ENCODE measurements around the gene LOXL1. TPM values are rescaled to one million over a fixed set of nuclear protein-coding genes. Genes with fewer than 3 reads are reported as not detected.

LOXL1 gene
- polyA plus RNA-seq, 3 donors, result 0.07 TPM; not detected in 2

GRCh38 chr15:73986055-73986775, 60.0 kb downstream of the LOXL1 start:
- Mint-ChIP-seq H3K4me1 (peaks cover 31% of the 10 kb centered on the region), H3K27me3 (ENCODE audit: low read depth in 3 of 3) (peaks cover 0 to 2% (median 0%) of the 10 kb centered on the region in 3 donors), H3K4me3 (no peak overlapping the region), H3K36me3 (peaks cover 15 to 30% of the 10 kb centered on the region in 2 donors), H3K27ac (peak overlapping the region in 2 of 7 donors; percentile 18 to 59), H3K9me3 (no peaks in the 10 kb centered on the region)
- WGBS (ENCODE audit: insufficient coverage), result 56% methylated on average over 7 of the region's 7 CpGs
- no peak for DNase-seq
- H4K20me1 ChIP-seq (ENCODE audit: insufficient read depth, low read length), result no peaks in the 10 kb centered on the region
- intact Hi-C loops (cut with micrococcal nuclease), result no loop called here
- H3K9me3 ChIP-seq (replicated peaks in 1 of 2; ENCODE audit: control insufficient read depth in 1 of 2, insufficient read depth in 1 of 2, low read length in 2 of 2), result no peaks in the 10 kb centered on the region
- no peak overlapping the region for H3K9ac ChIP-seq (ENCODE audit: insufficient read depth, low read length, poor library complexity, severe bottlenecking)
- H3K4me3 ChIP-seq (replicated peaks in 1 of 3; ENCODE audit: low read depth in 2 of 3, low read length in 3 of 3), result no peak overlapping the region
- TF ChIP-seq CTCF (IDR thresholded peaks at IDR 0.05), result no peak
- peaks cover 33 to 39% of the 10 kb centered on the region in 2 donors for H3K4me1 ChIP-seq (ENCODE audit: control insufficient read depth in 1 of 2, insufficient read depth in 2 of 2, low read length in 2 of 2)
- H3K4me2 ChIP-seq (replicated peaks; ENCODE audit: extremely low read depth, low read length, poor library complexity, severe bottlenecking), result no peak overlapping the region
- H3K27ac ChIP-seq (ENCODE audit: low read depth in 1 of 2, low read length in 2 of 2), result no peak overlapping the region
- H2AFZ ChIP-seq (ENCODE audit: insufficient read depth, low read depth, low read length, poor library complexity, severe bottlenecking), result no peak overlapping the region
- peaks cover 5% of the 10 kb centered on the region for H3K79me2 ChIP-seq (ENCODE audit: insufficient read depth, low read length)
- peaks cover 0 to 9% of the 10 kb centered on the region in 2 donors for H3K36me3 ChIP-seq (replicated peaks in 1 of 2; ENCODE audit: control insufficient read depth in 1 of 2, insufficient read depth in 2 of 2, low read length in 2 of 2)
- H3K27me3 ChIP-seq (ENCODE audit: control insufficient read depth in 2 of 2, insufficient read depth in 2 of 2, low read length in 2 of 2), result no peaks in the 10 kb centered on the region

DNA sequence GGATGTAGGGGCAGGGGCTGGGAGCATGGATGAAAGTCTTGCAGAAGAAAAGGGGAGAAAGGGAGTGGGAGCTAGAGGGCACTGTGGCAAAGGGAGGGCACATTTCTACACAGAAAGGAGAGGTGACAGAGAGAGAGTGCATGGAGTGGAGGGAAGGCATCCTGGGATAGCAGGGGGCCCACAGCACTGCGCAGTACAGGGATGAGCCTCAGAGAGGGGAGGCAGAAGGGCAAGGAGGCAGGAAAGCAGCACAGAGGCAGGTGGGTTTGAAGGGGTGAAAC, 60.5 kb downstream of the LOXL1 start:
- Mint-ChIP-seq H3K27ac (peak overlapping the region in 2 of 7 donors; percentile 18 to 65), H3K9me3 (no peaks in the 10 kb centered on the region), H3K4me1 (peaks cover 31% of the 10 kb centered on the region), H3K27me3 (ENCODE audit: low read depth in 3 of 3) (peaks cover 0 to 2% (median 0%) of the 10 kb centered on the region in 3 donors), H3K36me3 (peaks cover 15 to 30% of the 10 kb centered on the region in 2 donors), H3K4me3 (no peak overlapping the region)
- H3K4me3 ChIP-seq (replicated peaks in 1 of 3; ENCODE audit: low read depth in 2 of 3, low read length in 3 of 3), result no peak overlapping the region
- H3K79me2 ChIP-seq (ENCODE audit: insufficient read depth, low read length), result peaks cover 8% of the 10 kb centered on the region
- H3K4me1 ChIP-seq (ENCODE audit: control insufficient read depth in 1 of 2, insufficient read depth in 2 of 2, low read length in 2 of 2), result peaks cover 34 to 40% of the 10 kb centered on the region in 2 donors
- no peak overlapping the region for H2AFZ ChIP-seq (ENCODE audit: insufficient read depth, low read depth, low read length, poor library complexity, severe bottlenecking)
- no peaks in the 10 kb centered on the region for H4K20me1 ChIP-seq (ENCODE audit: insufficient read depth, low read length)
- H3K9me3 ChIP-seq (replicated peaks in 1 of 2; ENCODE audit: control insufficient read depth in 1 of 2, insufficient read depth in 1 of 2, low read length in 2 of 2), result no peaks in the 10 kb centered on the region
- TF ChIP-seq CTCF (IDR thresholded peaks at IDR 0.05), result no peak
- WGBS (ENCODE audit: insufficient coverage), result 87% methylated on average over 1 of the region's 1 CpG
- no peaks in the 10 kb centered on the region for H3K27me3 ChIP-seq (ENCODE audit: control insufficient read depth in 2 of 2, insufficient read depth in 2 of 2, low read length in 2 of 2)
- no peak overlapping the region for H3K9ac ChIP-seq (ENCODE audit: insufficient read depth, low read length, poor library complexity, severe bottlenecking)
- H3K4me2 ChIP-seq (replicated peaks; ENCODE audit: extremely low read depth, low read length, poor library complexity, severe bottlenecking), result no peak overlapping the region
- intact Hi-C loops (cut with micrococcal nuclease), result no loop called here
- DNase-seq, result no peak
- no peak overlapping the region for H3K27ac ChIP-seq (ENCODE audit: low read depth in 1 of 2, low read length in 2 of 2)
- H3K36me3 ChIP-seq (replicated peaks in 1 of 2; ENCODE audit: control insufficient read depth in 1 of 2, insufficient read depth in 2 of 2, low read length in 2 of 2), result peaks cover 0 to 9% of the 10 kb centered on the region in 2 donors

Data from CD14-positive monocyte (primary cell).